ENCODE data around the gene SDE2.

SDE2 gene

GRCh38 chr1:225996946-225997545 lies 2.1 kb downstream of the SDE2 start:
- no peak for DNase-seq (ENCODE audit: low spot score)
- in situ Hi-C loops (cut with MboI; ENCODE audit: low pct_unique_long_range_greater_than_20kb, low sequenced_read_pairs, unreplicated experiment) = no loop called here
- no peak for TF ChIP-seq CTCF (IDR thresholded peaks at IDR 0.05; ENCODE audit: extremely low read depth, insufficient read depth, missing control alignments)

- in situ Hi-C loops (cut with MboI; ENCODE audit: low pct_unique_long_range_greater_than_20kb, low sequenced_read_pairs, unreplicated experiment) = no loop called here
- no peak for DNase-seq (ENCODE audit: low spot score)
Observed at GRCh38 chr1:225995919-225996864, 3.0 kb downstream of the SDE2 start.

GRCh38 chr1:225990705-225991464 lies 8.3 kb downstream of the SDE2 start:
- TF ChIP-seq CTCF (IDR thresholded peaks at IDR 0.05; ENCODE audit: extremely low read depth, insufficient read depth, missing control alignments) = no peak
- in situ Hi-C loops (cut with MboI; ENCODE audit: low pct_unique_long_range_greater_than_20kb, low sequenced_read_pairs, unreplicated experiment) = no loop called here
- DNase-seq (ENCODE audit: low spot score) = no peak

More at GRCh38 chr1:225995919-225996864, 3.0 kb downstream of the SDE2 start:
- no peak for TF ChIP-seq CTCF (IDR thresholded peaks at IDR 0.05; ENCODE audit: extremely low read depth, insufficient read depth, missing control alignments)

GRCh38 chr1:225987491-225988316 lies 11.4 kb downstream of the SDE2 start:
- TF ChIP-seq CTCF (IDR thresholded peaks at IDR 0.05; ENCODE audit: extremely low read depth, insufficient read depth, missing control alignments) = peak; percentile 69
- no peak for DNase-seq (ENCODE audit: low spot score)
- in situ Hi-C loops (cut with MboI; ENCODE audit: low pct_unique_long_range_greater_than_20kb, low sequenced_read_pairs, unreplicated experiment) = loop anchor here (10.0 kb wide), 1 partner anchor 513 kb away; no protein-coding TSS in a partner anchor

- DNase-seq (ENCODE audit: low spot score) = no peak
- in situ Hi-C loops (cut with MboI; ENCODE audit: low pct_unique_long_range_greater_than_20kb, low sequenced_read_pairs, unreplicated experiment) = loop anchor here (10.0 kb wide), 1 partner anchor 507 kb away; no protein-coding TSS in a partner anchor
- no peak for TF ChIP-seq CTCF (IDR thresholded peaks at IDR 0.05; ENCODE audit: extremely low read depth, insufficient read depth, missing control alignments)
Observed at GRCh38 chr1:225981714-225982113, 17.4 kb downstream of the SDE2 start.

Measured in GM13977 (cell line).